GM06990 (cell line): ENCODE data around the gene SMNDC1.

Experiments used
- DNase-seq: peaks from one replicate; pipeline ENCODE4 v3.0.0-alpha.2; 2011; ENCODE audit not compliant: insufficient read length; ENCODE audit errors: extremely low read depth
- H3K27me3 ChIP-seq: replicated peaks from 2 replicates; pipeline ENCODE4 v1.6.0; 2011; ENCODE audit warnings: low read length; ENCODE audit not compliant: control insufficient read depth, insufficient read depth
- H3K36me3 ChIP-seq: 2 replicates; pipeline ENCODE4 v1.5.1; 2011; ENCODE audit warnings: low read length; ENCODE audit not compliant: control insufficient read depth, insufficient read depth
- H3K4me3 ChIP-seq: replicated peaks from 2 replicates; pipeline ENCODE4 v1.5.1; 2011; ENCODE audit warnings: low read depth, mild to moderate bottlenecking, control low read depth, low read length
- CTCF ChIP-seq: IDR thresholded peaks from 2 replicates; pipeline ENCODE4 v1.5.1; 2011; ENCODE audit warnings: low read length, control low read depth, mild to moderate bottlenecking, inconsistent platforms; ENCODE audit not compliant: insufficient read depth, poor library complexity, severe bottlenecking

SMNDC1 gene

GRCh38 chr10:110326351-110327032 is 21.8 kb upstream of the SMNDC1 start:
- Histone ChIP-seq H3K27me3 (no peaks in the 10 kb centered on the region), H3K4me3 (no peak overlapping the region), H3K36me3 (no peaks in the 10 kb centered on the region)
- DNase-seq: no peak
- no peak for TF ChIP-seq CTCF

- Histone ChIP-seq H3K36me3 (no peaks in the 10 kb centered on the region), H3K4me3 (no peak overlapping the region), H3K27me3 (no peaks in the 10 kb centered on the region)
- TF ChIP-seq CTCF: no peak
- peak; percentile 58 for DNase-seq
Measured at GRCh38 chr10:110324805-110325280, 20.1 kb upstream of the SMNDC1 start.

GRCh38 chr10:110324201-110324804 is 19.6 kb upstream of the SMNDC1 start:
- H3K4me3 ChIP-seq: no peak overlapping the region
- H3K27me3 ChIP-seq: no peaks in the 10 kb centered on the region
- no peak for DNase-seq
- no peaks in the 10 kb centered on the region for H3K36me3 ChIP-seq
- TF ChIP-seq CTCF: no peak

- no peaks in the 10 kb centered on the region for H3K27me3 ChIP-seq
- H3K36me3 ChIP-seq: no peaks in the 10 kb centered on the region
- TF ChIP-seq CTCF: no peak
- no peak for DNase-seq
- H3K4me3 ChIP-seq: no peak overlapping the region
Measured at GRCh38 chr10:110323503-110323902, 18.8 kb upstream of the SMNDC1 start.

- TF ChIP-seq CTCF: no peak
- Histone ChIP-seq H3K4me3 (no peak overlapping the region), H3K27me3 (no peaks in the 10 kb centered on the region), H3K36me3 (no peaks in the 10 kb centered on the region)
- DNase-seq: no peak
Measured at GRCh38 chr10:110321869-110322620, 17.3 kb upstream of the SMNDC1 start.
